ENCODE measurements around the gene PLXDC1. TPM values are rescaled to one million over a fixed set of nuclear protein-coding genes. Genes with fewer than 3 reads are reported as not detected.
"Not testable (repeated sequence)": the region's sequence is repeated elsewhere in the genome, so short reads cannot be mapped to it uniquely, and the experiment has no call there.

Gene PLXDC1
- total RNA-seq, 4 donors from 2014 or later: 1.8 to 13.4 (median 6.4) TPM

DNA sequence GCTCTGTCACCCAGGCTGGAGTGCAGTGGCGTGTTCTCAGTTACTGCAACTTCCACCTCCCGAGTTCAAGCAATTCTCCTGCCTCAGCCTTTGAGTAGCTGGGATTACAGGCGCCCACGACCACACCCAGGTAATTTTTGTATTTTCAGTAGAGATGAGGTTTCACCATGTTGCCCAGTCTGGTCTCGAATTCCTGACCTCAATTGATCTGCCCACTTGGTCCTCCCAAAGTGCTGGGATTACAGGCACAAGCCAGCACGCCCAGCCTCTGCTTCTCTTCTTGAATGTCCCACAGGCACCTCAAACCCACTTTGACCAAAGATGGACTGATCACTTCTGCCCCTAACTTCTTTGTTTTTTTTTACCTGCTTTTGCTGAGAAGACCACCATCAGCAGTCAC is 19.1 kb upstream of the PLXDC1 start:
- Histone ChIP-seq H3K4me3 (replicated peaks in 1 of 3) (no peak overlapping the region), H3K4me1 (peaks cover 0 to 7% of the 10 kb centered on the region in 2 donors), H3K9me3 (no peaks in the 10 kb centered on the region), H3K27ac (no peak overlapping the region), H3K27me3 (no peaks in the 10 kb centered on the region), H3K36me3 (no peaks in the 10 kb centered on the region)
- DNase-seq: no peak
- TF ChIP-seq, protein P1, sequence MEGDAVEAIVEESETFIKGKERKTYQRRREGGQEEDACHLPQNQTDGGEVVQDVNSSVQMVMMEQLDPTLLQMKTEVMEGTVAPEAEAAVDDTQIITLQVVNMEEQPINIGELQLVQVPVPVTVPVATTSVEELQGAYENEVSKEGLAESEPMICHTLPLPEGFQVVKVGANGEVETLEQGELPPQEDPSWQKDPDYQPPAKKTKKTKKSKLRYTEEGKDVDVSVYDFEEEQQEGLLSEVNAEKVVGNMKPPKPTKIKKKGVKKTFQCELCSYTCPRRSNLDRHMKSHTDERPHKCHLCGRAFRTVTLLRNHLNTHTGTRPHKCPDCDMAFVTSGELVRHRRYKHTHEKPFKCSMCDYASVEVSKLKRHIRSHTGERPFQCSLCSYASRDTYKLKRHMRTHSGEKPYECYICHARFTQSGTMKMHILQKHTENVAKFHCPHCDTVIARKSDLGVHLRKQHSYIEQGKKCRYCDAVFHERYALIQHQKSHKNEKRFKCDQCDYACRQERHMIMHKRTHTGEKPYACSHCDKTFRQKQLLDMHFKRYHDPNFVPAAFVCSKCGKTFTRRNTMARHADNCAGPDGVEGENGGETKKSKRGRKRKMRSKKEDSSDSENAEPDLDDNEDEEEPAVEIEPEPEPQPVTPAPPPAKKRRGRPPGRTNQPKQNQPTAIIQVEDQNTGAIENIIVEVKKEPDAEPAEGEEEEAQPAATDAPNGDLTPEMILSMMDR (IDR thresholded peaks at IDR 0.05): no peak
- TF ChIP-seq POLR2A (IDR thresholded peaks at IDR 0.05): no peak
- intact Hi-C loops (cut with DNase I): no loop called here
- WGBS, 2 donors: 83% methylated on average over 6 of the region's 6 CpGs

DNA sequence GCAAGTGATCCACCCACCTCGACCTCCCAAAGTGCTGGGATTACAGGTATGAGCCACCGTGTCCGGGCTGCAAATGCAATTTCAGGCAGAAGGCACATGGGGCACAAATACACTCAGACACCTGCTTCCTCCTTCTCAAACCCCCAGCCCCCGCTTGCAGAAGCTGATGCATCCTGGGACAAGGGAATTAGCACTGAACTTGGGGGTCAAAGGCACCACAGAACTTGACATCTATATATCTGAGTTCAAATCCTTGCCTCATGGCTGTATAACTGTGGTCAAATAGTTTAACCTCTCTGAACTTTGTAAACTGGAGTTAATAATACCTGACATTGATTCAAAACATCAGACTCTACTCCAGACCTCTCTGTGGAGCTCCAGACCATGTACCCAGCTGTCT is 18.7 kb upstream of the PLXDC1 start:
- intact Hi-C loops (cut with DNase I): no loop called here
- TF ChIP-seq POLR2A (IDR thresholded peaks at IDR 0.05): no peak
- TF ChIP-seq, protein P1 (IDR thresholded peaks at IDR 0.05): no peak
- H3K4me1 ChIP-seq: peaks cover 4 to 12% of the 10 kb centered on the region in 2 donors
- no peaks in the 10 kb centered on the region for H3K9me3 ChIP-seq
- H3K36me3 ChIP-seq: no peaks in the 10 kb centered on the region
- H3K27me3 ChIP-seq: peaks cover 3% of the 10 kb centered on the region
- DNase-seq: no peak
- no peak overlapping the region for H3K4me3 ChIP-seq (replicated peaks in 1 of 3)
- 77 to 92% methylated on average over 2 to 4 of the region's 4 CpGs for WGBS, 2 donors
- no peak overlapping the region for H3K27ac ChIP-seq

DNA sequence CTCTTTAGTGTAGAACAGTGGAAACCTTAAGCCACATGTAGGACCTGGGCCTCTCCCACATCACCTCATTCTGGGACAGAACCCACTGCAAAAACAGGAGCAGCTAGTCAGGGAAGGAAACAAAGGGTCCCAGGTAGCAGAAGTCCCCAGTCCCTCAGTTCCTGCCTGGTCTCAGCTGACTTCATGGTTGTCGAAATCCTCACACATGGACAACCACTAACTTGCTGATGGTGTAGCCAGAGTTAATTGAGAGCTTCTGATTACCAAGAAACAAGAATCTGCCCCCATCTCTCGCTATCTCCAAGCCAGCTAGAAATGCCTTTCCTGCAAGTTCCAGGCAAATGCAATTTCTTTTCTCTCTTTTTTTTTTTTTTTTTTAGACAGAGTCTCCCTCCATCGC is 18.1 kb upstream of the PLXDC1 start:
- TF ChIP-seq, protein P1 (IDR thresholded peaks at IDR 0.05): no peak
- no peak for TF ChIP-seq POLR2A (IDR thresholded peaks at IDR 0.05)
- H3K27me3 ChIP-seq: peaks cover 4% of the 10 kb centered on the region
- no peak overlapping the region for H3K27ac ChIP-seq
- peaks cover 5 to 12% of the 10 kb centered on the region in 2 donors for H3K4me1 ChIP-seq
- no peak for DNase-seq
- intact Hi-C loops (cut with DNase I): loop anchor here (10.0 kb wide), 1 partner anchor 75 kb away; no protein-coding TSS in a partner anchor
- no peaks in the 10 kb centered on the region for H3K36me3 ChIP-seq
- no peaks in the 10 kb centered on the region for H3K9me3 ChIP-seq
- WGBS, 2 donors: 83 to 84% methylated on average over 3 of the region's 3 CpGs
- H3K4me3 ChIP-seq (replicated peaks in 1 of 3): no peak overlapping the region

DNA sequence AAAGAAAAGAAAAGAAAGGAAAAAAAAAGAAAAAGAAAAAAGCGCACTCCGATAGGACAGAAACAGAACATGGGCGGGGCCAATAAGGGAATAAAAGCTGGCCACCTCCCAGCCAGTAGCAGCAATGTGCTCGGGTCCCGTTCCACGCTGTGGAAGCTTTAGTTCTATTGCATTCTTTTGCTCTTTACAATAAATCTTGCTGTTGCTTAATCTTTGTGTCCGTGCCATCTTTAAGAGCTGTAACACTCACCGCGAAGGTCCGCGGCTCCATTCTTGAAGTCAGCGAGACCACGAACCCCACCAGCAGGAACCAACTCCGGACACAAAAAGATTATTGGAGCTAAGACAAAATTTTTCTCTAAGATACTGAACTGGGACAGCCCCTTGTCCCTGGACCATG is 17.7 kb upstream of the PLXDC1 start:
- WGBS, 2 donors: 86 to 89% methylated on average over 14 of the region's 14 CpGs
- no peaks in the 10 kb centered on the region for H3K36me3 ChIP-seq
- H3K4me1 ChIP-seq: peaks cover 9 to 16% of the 10 kb centered on the region in 2 donors
- no peak overlapping the region for H3K4me3 ChIP-seq (replicated peaks in 1 of 3)
- H3K27me3 ChIP-seq: peaks cover 4% of the 10 kb centered on the region
- no peaks in the 10 kb centered on the region for H3K9me3 ChIP-seq
- no peak overlapping the region for H3K27ac ChIP-seq
- DNase-seq: no peak
- intact Hi-C loops (cut with DNase I): loop anchor here (10.0 kb wide), 1 partner anchor 76 kb away; no protein-coding TSS in a partner anchor
- no peak for TF ChIP-seq POLR2A (IDR thresholded peaks at IDR 0.05)
- TF ChIP-seq, protein P1 (IDR thresholded peaks at IDR 0.05): no peak

DNA sequence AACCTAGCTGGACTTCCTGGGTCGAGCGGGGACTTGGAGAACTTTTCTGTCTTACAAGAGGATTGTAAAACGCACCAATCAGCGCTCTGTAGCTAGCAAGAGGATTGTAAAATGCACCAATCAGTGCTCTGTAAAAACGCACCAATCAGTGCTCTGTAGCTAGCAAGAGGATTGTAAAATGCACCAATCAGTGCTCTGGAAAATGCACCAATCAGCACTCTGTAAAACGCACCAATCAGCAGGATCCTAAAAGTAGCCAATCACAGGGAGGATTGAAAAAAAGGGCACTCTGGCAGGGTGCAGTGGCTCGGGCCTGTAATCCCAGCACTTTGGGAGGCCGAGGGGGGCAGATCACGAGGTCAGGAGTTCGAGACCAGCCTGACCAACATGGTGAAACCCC is 17.1 kb upstream of the PLXDC1 start:
- H3K4me3 ChIP-seq (replicated peaks in 1 of 3); H3K36me3 ChIP-seq; H3K27ac ChIP-seq; H3K9me3 ChIP-seq; DNase-seq; H3K27me3 ChIP-seq: not testable (repeated sequence)
- H3K4me1 ChIP-seq: peaks cover 9 to 19% of the 10 kb centered on the region in 2 donors
- intact Hi-C loops (cut with DNase I): loop anchor here (10.0 kb wide), 1 partner anchor 76 kb away; no protein-coding TSS in a partner anchor
- WGBS, 2 donors: 95 to 99% methylated on average over 10 of the region's 10 CpGs
